HG03159 (cell line): ENCODE results near the gene HS6ST2.
"Not testable (repeated sequence)": the region's sequence is repeated elsewhere in the genome, so short reads cannot be mapped to it uniquely, and the experiment has no call there.

Experiments used
- ATAC-seq: cut with Tn5 transposase; IDR thresholded peaks from one replicate; pipeline ENCODE4 v1.9.1; 2021; ENCODE audit warnings: mild to moderate bottlenecking, moderate library complexity; ENCODE audit not compliant: unreplicated experiment

HS6ST2 gene

GRCh38 chrX:132945055-132945599 is 13.3 kb downstream of the HS6ST2 start:
- ATAC-seq: not testable (repeated sequence)

- no peak for ATAC-seq
Observed at GRCh38 chrX:132940727-132941327, 17.6 kb downstream of the HS6ST2 start.

- no peak for ATAC-seq
Observed at GRCh38 chrX:132933170-132933569, 25.3 kb downstream of the HS6ST2 start.

- ATAC-seq: no peak
Observed at GRCh38 chrX:132924426-132924825, 34.0 kb downstream of the HS6ST2 start.

GRCh38 chrX:132918523-132918922 is 39.9 kb downstream of the HS6ST2 start:
- ATAC-seq: no peak

- ATAC-seq: no peak
Observed at GRCh38 chrX:132916349-132916748, 42.1 kb downstream of the HS6ST2 start.

- no peak for ATAC-seq
Observed at GRCh38 chrX:132909643-132910042, 48.8 kb downstream of the HS6ST2 start.

- ATAC-seq: no peak
Observed at GRCh38 chrX:132908891-132909290, 49.5 kb downstream of the HS6ST2 start.

- ATAC-seq: no peak
Observed at GRCh38 chrX:132900633-132901293, 57.7 kb downstream of the HS6ST2 start.

GRCh38 chrX:132887569-132887968 is 70.9 kb downstream of the HS6ST2 start:
- no peak for ATAC-seq

GRCh38 chrX:132883358-132883915 is 75.0 kb downstream of the HS6ST2 start:
- ATAC-seq: no peak

GRCh38 chrX:132880753-132881152 is 77.7 kb downstream of the HS6ST2 start:
- not testable (repeated sequence) for ATAC-seq

GRCh38 chrX:132877954-132878536 is 80.4 kb downstream of the HS6ST2 start:
- no peak for ATAC-seq

- no peak for ATAC-seq
Observed at GRCh38 chrX:132876523-132877338, 81.7 kb downstream of the HS6ST2 start.

GRCh38 chrX:132875650-132876522 is 82.5 kb downstream of the HS6ST2 start:
- ATAC-seq: no peak

GRCh38 chrX:132862562-132862961 is 95.9 kb downstream of the HS6ST2 start:
- no peak for ATAC-seq

- no peak for ATAC-seq
Observed at GRCh38 chrX:132861076-132861475, 97.4 kb downstream of the HS6ST2 start.

GRCh38 chrX:132860200-132860599 is 98.2 kb downstream of the HS6ST2 start:
- ATAC-seq: no peak

GRCh38 chrX:132858018-132858417 is 100.4 kb downstream of the HS6ST2 start:
- no peak for ATAC-seq

- ATAC-seq: no peak
Observed at GRCh38 chrX:132855780-132856341, 102.6 kb downstream of the HS6ST2 start.
